Measurements from ENCODE around the gene DOK5.
"Not testable (repeated sequence)": the region's sequence is repeated elsewhere in the genome, so short reads cannot be mapped to it uniquely, and the experiment has no call there.

The DOK5 gene

DNA sequence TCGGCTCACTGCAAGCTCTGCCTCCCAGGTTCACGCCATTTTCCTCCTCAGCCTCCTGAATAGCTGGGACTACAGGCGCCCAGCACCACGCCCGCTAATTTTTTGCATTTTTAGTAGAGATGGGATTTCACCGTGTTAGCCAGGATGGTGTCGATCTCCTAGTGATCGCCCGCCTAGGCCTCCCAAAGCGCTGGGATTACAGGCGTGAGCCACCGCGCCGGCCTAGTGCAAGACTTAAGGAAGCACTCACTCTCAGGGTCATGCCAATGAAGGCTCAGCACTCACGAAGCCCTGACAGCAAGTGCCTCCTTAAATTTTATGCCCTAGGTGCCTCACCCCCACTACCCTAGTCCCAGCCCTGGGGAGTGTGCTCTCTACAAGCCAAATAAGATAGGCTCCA, 4.7 kb upstream of the DOK5 start:
- DNase-seq (ENCODE audit: low spot score): no peak

DNA sequence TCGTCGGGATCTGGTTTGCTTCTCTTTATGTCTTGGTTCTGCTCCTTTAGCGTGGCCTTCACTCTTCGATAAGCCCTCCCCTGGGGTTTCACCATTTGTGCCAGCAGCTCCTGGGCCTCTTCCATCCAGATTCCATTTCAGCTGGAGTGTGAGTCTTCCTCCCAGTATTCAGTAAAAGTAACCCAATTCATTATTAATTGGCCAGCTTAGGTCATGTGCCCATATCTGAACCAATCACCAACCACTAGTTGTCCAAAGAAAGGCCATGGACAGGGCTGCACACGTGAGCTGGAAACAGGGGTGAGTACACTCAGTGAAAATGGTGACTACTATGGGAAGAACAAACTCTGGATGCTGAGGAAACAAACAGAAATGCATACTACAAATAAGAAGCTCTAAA, 2.8 kb upstream of the DOK5 start:
- DNase-seq (ENCODE audit: low spot score): no peak

DNA sequence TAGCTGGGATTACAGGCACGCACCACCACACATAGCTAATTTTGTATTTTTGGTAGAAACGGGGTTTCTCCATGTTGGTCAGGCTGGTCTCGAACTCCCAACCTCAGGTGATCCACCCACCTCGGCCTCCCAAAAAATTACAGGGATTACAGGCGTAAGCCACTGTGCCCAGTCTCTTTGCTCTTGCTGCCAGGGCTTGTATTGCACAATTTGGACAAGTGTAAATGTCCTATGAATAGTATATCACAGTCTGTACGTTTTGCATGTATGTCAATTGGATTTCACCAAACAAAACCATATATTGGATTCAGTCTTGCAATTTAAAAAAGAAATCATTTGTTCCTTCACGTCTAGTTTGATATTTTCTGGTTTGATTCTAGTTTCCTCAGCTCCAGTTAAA, 2.1 kb upstream of the DOK5 start:
- no peak for DNase-seq (ENCODE audit: low spot score)

DNA sequence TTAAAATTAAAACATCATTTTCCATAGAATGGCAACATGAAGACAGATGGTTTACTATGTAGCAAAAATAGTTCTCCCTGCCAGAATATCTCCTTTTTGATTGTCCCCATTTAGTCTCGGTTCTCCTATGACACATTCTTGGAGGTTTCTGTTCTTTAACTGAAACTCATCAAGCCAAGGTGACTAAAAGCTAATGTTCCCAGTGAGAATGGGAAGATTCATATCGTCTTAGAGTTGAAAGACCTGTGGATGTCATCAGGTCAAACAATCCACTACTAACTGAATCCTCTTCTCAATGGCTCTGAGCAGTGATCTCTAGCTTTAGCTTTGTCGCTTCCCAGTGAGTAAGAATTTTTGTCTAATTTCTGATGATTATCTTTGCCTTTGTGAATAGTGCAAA, 1.3 kb upstream of the DOK5 start:
- DNase-seq (ENCODE audit: low spot score): no peak

DNA sequence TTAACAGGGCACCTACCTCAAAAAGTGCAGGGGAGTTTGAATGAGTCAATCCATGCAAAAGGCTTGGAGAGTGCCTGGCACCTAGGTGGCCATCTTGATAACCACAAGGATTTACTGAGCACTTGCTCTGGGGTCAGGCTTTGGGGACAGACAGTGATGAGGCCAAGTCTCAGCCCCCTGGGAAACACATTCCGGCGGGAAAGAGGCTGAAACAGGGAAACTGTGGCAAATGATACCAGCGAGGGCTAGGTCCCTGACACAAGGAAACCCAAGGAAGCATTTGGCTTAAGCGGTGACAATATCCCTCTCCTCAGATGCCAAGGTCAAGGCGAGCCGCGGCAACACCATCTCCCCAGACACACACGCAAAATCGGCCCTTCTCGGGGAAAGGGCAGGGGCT, 527 bp upstream of the DOK5 start:
- DNase-seq (ENCODE audit: low spot score): no peak

DNA sequence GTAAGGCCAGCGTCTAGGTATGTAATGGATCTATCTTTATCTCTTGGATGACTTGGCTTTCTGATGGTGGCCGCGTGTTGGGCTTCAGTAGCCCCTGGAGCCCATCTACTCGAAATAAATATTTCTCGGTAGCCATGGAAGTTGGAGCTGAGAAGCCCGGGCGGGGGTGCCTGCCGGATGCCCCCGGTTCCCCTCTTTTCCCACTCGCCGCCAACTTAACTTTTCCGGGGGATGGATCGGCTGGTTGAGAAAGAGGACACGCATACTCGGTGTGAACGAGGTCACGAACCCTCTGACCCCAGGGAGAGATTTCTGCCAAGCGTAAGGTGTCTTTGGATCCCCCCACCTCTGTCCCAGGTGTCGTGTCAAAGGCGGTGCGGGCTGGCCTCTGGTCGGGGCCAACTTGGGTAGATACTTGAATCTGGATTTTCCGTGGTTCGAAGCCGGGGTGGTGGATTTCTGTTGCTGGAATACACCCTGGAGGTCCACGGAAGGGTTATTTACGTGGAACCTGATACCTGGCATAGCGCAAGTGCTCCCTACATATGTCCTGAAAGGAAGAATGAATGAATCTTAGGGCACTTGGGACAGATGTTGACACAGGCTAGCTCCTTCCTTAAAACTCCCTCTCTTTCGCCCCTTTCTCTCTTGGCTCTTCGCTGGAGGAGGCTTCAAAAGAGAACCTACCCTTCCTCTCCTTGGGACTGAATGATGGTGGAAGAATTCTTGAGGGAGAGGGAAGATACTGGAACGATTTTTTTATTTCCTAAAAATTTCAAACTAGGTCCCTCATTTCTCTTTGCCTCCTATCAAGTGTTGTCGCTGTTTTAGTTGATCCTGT, 996 bp downstream of the DOK5 start:
- no peak for DNase-seq (ENCODE audit: low spot score)

DNA sequence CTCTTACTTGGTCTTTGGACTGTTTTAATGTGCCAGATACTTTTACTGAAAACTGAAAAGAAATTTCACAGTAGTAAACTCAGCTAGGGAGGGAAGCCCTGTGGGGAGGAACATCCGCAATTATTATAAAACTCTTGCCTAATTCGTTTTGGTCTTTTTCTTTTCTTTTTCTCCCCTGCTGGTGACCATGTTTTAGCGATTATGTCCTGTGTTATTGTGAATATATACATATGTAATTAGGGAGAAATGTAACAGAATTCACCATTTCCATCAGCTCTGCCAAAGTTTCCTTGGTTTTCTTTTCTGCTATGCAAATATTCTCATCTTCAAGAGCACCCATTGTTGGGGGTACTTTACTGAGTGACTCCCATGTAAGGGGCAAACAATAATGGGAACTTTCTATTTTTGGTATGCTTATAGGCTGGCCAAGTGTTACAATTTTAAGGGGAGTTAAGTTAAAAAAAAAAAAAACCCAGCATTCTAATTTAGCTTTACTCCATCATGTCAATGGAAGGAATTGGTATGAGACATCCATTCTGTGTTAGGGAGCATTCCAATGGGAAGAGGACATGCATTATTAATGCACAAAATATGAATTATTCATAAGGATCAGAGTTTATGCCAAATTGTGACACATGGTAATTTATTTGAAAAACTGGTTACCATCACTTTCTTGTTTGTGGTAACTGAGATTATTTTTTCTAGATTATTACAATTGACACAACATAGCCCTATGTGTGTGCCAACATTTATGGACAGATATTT, 2.0 kb downstream of the DOK5 start:
- DNase-seq (ENCODE audit: low spot score): no peak

DNA sequence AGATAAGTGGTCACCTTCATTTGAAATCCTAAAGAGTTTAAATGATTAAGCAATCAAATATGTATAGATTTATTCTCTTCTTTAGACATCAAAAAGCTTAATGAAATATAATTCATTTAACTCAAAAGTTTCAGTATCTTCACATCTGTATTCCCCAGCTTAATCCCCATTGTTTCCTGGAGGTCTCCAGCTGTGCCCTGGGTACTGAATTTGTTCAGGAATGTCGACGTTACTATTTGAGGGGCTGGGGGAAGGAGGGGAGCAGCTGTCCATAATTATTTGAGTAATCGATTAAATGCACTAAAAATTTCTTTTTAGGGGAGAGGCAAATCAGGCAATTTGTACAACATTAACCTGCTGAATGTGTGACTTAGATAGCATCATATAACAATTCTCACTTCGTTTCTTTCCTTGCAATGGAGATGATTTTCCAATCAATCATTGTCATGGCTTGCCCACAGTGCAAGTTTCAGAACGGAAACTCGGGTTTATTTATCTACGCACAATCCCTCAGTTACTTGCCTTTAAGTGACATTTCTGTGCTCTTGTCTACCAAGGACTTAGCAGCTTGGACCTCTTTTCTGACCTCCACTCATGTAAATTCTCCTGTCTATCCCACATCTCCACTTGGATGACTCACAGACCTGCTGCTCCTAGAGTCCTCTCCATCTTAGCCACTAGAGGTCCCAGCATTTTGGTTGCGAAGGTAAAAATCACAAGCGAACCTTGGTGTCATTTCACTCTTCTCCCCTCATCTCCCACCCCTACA, 3.9 kb downstream of the DOK5 start:
- DNase-seq (ENCODE audit: low spot score): no peak

DNA sequence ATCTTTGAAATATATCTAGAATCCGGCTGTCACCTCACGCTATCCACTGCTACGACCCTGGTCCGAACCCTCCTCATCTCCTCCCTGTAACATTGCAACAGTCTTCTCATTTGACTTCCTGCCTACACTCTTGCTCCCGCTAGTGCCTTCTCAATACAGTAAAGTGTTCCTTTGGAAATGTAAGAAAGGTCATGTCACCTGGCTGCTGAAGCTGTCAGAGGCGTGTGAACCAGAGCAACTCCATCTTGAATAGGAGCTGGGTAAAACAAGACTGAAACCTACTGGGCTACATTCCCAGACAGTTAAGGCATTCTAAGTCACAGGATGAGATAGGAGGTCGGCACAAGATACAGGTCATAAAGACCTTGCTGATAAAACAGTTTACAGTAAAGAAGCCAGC, 4.5 kb downstream of the DOK5 start:
- DNase-seq (ENCODE audit: low spot score): not testable (repeated sequence)

DNA sequence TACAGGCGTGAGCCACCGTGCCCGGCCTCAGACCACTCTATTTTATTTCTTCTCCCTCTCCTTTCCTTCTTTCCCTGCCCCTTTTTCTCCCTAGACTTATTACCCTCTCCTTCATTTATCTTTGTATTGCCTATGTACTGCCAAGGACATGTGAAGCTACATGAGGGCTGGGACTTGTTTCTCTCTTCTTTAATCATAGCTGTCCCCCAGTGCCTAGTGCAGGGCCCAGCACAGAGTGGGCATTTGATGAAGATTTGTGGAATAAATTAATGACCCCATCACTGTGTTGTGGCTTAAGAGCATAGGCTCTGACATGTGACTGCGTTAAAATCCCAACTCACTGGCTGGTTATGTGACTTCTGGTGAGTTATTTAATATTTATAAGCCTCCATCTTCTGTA, 6.0 kb downstream of the DOK5 start:
- DNase-seq (ENCODE audit: low spot score): no peak

DNA sequence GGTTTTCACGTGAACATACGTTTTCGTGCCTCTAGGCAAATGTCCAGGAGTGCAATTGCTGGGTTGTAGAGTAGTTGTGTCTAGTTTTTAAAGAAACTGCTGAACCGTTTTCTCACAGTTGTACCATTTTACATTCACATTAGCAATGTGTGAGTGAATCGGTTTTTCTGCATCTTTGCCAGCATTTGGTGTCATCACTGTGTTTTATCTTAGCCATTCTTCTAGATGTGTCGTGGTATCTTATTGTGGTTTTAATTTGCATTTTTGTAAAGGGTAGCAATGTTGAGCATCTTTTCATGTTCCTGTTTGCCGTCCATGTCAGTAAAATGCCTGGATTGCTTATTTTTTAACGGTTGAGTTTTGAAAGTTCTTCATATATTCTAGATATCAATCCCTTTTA, 10.2 kb downstream of the DOK5 start:
- no peak for DNase-seq (ENCODE audit: low spot score)

DNA sequence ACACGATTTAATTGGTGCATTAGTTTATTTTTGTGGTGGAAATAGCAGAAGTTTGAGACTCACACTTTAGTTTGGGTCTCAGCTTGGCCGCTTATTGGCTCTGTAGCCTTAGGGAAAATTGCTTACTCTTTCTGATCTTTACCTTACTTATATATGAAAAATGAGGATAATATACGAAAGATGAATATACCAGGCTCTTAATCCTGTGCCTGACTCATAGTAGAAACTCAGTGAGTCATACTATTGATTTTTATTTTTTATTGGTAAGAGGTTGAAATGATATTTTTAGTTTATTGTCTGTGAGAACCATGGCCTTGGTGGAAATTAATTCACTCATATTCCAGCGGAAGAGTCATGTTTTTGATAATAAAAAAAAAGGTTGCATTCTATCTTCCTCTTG, 11.2 kb downstream of the DOK5 start:
- no peak for DNase-seq (ENCODE audit: low spot score)

DNA sequence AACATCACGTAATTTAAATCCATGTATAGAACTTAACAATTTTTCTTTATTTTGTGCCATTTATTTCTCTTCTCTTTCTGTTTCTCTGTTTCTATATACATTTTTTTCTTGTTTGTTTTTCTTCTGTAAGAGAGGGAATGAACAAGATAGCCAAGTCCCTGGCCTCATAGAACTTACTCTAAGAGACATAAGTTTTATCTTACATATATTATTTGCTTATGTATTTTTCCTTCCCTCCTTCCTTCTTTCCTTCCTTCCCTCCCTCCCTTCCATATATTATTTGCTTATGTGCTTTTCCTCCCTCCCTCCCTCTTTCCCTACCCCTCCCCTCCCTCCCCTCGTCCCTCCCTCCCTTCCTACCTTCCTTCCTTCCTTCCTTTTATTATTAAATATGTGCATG, 13.0 kb downstream of the DOK5 start:
- no peak for DNase-seq (ENCODE audit: low spot score)

DNA sequence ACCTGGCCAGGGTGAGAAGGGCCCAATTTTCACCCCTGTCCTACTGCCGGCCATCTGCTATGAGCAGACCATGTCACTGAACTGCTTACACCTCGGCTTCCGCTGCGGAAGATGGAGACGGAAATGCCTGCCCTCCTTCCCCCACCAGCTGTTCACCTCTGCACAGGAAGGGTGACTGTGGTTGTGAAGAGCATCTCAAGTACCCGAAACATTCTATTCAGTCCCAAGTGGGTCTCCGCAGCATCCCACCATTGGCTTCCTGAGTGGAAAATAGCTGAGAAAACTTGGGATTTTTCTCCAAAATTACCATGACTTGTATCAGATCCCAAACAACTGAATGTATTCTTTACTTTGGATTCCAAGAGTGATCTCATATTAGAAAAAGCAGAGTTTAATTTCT, 16.1 kb downstream of the DOK5 start:
- no peak for DNase-seq (ENCODE audit: low spot score)

DNA sequence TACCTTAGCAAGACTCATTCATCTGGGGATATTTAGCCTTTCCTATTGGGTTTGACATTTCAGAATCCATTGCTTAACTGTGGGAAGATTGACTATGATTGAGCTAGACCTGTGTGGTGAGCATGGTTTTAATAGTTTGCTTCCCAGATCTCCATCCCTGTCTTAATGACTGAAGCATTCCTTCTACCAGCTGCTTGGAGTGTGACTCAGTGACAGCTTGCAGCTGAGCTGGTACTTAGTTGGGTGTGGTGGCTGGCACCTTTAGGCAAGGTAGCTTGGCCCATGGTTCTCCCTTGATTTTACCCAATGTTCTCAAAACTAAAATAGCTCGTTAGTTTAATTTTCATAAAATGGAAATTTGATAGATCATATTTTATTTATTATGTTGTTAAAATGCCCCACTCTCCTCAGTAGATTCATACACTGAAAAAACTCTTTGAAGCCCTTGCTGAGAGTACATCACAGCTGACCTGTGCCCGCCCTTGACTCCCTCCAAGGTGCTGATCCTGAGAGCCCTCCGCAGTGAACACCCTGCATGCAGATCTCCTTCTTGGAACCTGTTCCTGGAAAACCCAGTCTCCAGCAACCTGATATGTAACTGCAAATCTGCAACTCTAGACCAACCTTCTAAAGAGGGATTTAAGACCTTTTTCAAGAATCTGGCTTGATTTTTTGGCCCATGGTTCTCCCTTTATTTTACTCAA, 19.1 kb downstream of the DOK5 start:
- no peak for DNase-seq (ENCODE audit: low spot score)

DNA sequence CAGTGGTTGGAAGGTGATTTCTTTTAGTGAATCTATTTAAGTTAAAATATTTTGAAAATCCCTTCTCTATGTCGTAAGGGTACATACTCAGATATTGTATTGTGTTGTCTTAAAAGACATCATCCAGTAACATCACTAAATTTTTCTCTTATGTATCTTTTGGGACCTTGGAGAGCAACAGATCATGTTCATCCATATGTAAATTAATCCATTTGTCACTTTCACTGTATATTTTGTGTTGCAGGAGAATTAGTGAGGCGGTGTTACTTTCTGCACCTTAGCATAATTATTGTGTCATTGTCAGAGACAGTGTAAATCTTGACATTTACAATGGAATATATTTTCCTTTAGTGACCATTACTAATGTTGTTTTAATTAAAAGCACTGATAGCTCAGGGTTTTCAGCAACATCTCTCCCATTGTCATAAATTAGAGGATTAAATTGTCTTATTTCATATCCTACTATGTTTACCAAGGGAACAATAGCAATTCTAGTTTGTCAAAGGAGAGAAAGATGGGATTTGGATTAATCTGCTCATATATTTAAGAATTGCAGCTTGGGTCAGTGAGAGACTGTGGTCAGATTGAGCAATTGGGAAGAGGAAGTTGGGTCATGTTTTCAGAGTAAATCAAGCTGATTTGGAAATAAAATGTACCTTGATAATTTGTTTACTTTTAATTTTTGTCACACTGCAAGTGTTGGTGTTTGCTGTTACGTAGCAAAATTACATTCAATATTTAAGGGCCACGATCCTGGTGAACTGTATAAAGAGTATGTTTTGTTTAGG, 22.7 kb downstream of the DOK5 start:
- DNase-seq (ENCODE audit: low spot score): no peak

DNA sequence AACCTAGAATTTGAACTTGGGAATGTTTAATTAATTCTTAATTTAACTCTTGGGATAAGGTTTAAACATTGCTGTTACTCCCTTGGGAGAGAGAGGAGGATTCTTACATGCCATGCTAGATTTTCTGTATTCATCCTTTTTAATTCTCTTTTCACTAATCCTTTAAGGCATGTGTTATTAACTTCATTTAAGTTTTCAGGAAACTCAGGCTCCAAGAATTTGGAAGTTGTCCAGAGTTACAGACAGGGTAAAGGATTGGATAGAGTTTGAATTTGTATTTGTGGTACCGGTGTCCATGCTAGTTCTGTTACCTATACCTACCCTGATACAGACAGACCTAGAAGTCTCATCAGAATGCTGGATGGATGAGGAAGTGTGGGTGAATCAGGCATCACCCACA, 23.7 kb downstream of the DOK5 start:
- no peak for DNase-seq (ENCODE audit: low spot score)

DNA sequence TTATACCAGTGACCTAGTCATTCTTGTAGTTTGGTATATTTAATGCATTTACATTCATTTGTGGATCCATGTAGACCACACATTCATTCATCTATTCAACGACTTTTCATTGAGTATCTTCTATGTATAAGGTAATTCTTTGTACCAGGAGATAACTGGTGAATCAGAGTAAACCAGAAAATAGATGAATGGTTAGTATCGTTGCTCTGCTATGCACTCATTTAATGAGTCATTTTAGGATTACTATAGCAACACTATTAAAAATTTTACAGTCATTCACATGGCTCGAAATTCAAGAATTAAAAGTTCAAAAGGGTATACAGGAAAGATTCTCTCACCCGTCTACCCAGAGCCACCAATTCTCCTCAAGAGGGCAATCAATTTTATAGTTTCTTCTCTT, 26.8 kb downstream of the DOK5 start:
- no peak for DNase-seq (ENCODE audit: low spot score)

DNA sequence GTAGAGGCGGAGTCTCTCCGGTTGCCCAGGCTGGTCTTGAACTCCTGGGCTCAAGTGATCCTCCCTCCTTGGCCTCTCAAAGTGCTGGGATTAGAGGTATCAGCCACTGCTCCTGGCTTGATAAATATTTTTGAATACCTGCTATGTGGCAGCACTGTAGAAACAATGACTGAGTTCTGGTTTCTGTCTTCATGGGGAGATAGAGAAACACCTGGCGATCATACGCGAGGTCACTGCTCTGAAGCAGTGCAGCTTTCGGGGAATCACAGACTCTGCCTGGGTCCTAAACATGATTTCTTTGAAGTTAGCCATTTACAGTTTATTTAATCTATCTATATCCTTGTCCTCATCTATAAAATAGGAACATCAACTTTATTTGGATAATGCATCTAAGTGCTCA, 31.2 kb downstream of the DOK5 start:
- no peak for DNase-seq (ENCODE audit: low spot score)

DNA sequence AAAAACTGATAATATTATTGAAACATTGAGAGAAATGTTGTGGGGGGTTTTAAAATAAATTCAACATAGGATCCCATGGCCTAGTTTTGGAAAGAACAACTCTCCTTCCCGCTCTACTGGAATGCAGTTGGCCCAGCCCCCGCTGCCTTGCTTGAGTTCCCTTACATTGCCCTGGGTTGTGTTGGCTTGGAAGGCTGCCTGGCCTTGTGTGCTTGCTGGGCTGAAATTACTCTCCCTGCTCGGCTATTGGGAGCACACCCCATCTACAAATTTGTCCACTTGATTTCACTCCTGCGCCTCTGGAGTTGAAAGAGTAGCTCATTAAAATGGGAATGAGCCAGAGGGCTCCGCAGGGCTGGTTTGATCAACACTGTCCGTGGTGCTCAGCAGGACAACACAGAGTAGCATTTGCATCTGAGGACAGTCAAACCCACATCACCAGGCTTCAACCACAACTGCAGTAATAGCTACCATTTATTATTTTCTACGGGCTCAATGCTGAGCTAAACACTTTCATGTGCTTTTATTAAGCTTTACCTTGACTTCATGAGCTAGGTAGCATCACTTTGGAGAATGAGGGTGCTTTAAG, 35.2 kb downstream of the DOK5 start:
- no peak for DNase-seq (ENCODE audit: low spot score)

DNA sequence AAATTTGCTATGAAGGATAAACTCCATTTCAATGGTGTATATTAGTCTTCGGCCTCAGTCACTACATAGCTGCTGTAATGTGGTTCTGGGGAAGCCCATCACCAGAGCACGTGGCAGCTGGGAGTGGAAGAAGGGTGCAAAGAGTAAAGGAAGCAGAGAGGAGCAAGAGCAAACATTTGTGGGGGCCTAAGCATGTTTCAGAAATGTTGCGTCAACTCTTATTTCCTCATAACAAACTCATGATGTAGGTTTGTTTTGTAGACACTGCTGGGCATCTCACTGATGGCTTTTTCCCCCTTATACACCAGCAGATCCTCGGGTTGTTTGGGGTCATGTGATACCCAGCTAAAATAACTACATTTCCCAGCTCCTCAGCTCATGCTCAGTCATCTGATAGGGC, 37.3 kb downstream of the DOK5 start:
- DNase-seq (ENCODE audit: low spot score): no peak
